GM12891 (cell line): ENCODE data around the gene ANKRD33B.

Experiments used
- PAX5 ChIP-seq: IDR thresholded peaks from 2 replicates; pipeline ENCODE4 v1.6.1; 2011; ENCODE audit warnings: low read length, moderate library complexity, mild to moderate bottlenecking; ENCODE audit not compliant: insufficient read depth, severe bottlenecking
- POLR2A ChIP-seq: IDR thresholded peaks from 2 replicates; pipeline ENCODE4 v1.6.1; 2011; ENCODE audit warnings: low read depth, low read length, control low read depth
- POLR2AphosphoS5 ChIP-seq: IDR thresholded peaks from 2 replicates; pipeline ENCODE4 v1.6.1; 2011; ENCODE audit warnings: low read depth, low read length, control low read depth
- SPI1 ChIP-seq: IDR thresholded peaks from 2 replicates; pipeline ENCODE4 v1.6.1; 2011; ENCODE audit warnings: low read depth, low read length, control low read depth

- TF ChIP-seq POLR2A (no peak; the same call in 1 of the 2 replicates), POLR2AphosphoS5 (peak; percentile 51; the same call in 1 of the 2 replicates), PAX5 (no peak), SPI1 (no peak)
Observed at GRCh38 chr5:10601246-10602030, 37.6 kb downstream of the ANKRD33B start.
